ENCODE data around the gene TP53BP1. TPM values are rescaled to one million over a fixed set of nuclear protein-coding genes. Genes with fewer than 3 reads are reported as not detected.

Gene TP53BP1, protein sequence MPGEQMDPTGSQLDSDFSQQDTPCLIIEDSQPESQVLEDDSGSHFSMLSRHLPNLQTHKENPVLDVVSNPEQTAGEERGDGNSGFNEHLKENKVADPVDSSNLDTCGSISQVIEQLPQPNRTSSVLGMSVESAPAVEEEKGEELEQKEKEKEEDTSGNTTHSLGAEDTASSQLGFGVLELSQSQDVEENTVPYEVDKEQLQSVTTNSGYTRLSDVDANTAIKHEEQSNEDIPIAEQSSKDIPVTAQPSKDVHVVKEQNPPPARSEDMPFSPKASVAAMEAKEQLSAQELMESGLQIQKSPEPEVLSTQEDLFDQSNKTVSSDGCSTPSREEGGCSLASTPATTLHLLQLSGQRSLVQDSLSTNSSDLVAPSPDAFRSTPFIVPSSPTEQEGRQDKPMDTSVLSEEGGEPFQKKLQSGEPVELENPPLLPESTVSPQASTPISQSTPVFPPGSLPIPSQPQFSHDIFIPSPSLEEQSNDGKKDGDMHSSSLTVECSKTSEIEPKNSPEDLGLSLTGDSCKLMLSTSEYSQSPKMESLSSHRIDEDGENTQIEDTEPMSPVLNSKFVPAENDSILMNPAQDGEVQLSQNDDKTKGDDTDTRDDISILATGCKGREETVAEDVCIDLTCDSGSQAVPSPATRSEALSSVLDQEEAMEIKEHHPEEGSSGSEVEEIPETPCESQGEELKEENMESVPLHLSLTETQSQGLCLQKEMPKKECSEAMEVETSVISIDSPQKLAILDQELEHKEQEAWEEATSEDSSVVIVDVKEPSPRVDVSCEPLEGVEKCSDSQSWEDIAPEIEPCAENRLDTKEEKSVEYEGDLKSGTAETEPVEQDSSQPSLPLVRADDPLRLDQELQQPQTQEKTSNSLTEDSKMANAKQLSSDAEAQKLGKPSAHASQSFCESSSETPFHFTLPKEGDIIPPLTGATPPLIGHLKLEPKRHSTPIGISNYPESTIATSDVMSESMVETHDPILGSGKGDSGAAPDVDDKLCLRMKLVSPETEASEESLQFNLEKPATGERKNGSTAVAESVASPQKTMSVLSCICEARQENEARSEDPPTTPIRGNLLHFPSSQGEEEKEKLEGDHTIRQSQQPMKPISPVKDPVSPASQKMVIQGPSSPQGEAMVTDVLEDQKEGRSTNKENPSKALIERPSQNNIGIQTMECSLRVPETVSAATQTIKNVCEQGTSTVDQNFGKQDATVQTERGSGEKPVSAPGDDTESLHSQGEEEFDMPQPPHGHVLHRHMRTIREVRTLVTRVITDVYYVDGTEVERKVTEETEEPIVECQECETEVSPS (N-terminal part only)
- 68.0 and 71.2 TPM in 2 replicates for total RNA-seq

DNA sequence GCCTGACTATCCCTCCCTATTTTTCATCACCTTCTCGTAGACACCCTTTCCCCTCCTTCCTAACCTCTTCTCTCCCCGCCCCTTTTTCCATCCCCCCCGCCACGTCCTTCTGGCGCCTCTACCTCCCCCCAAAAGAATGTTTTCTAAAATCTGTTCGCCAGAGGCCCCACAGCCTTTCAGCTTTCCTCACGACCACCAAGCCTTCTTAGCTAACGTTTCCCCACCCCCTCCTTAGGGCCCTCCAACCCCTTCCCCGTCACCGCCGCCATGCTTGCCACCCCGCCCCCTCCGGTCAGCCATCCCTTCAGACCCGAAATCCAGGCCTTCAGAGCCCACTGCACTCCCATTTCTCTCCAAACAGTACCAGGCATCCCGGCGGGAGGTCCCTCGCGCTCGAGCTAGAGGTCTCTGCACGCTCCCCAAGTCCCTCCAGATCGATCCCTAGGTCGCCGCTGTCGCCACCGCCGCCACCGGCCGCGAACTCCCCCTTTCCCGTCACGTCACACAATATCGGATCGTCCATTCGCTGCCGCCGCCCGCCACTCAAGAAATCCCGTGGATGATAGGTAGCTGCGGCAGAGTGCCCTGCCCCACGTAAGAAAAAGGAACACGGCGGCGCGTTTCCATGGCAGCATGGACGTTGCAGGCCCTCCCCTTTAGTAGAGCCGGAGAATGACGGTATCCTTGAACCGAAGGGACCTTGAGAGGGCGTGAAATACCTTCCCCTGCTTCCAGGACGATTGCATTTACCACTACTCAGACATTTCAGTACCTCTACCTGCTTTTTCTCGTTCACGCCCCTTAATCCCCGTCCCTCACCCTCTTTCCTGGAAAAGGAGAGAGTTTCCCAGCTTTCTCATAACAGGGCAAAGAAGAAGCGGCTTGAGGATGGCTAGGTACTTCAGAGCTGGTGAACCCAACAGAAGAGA, at the start of gene TP53BP1:
Gene TP53BP1, minus strand, starts transcription at position 484 of the 929 bp plus-strand sequence. Its CDS starts 113 bp downstream, at position 371.

DNA sequence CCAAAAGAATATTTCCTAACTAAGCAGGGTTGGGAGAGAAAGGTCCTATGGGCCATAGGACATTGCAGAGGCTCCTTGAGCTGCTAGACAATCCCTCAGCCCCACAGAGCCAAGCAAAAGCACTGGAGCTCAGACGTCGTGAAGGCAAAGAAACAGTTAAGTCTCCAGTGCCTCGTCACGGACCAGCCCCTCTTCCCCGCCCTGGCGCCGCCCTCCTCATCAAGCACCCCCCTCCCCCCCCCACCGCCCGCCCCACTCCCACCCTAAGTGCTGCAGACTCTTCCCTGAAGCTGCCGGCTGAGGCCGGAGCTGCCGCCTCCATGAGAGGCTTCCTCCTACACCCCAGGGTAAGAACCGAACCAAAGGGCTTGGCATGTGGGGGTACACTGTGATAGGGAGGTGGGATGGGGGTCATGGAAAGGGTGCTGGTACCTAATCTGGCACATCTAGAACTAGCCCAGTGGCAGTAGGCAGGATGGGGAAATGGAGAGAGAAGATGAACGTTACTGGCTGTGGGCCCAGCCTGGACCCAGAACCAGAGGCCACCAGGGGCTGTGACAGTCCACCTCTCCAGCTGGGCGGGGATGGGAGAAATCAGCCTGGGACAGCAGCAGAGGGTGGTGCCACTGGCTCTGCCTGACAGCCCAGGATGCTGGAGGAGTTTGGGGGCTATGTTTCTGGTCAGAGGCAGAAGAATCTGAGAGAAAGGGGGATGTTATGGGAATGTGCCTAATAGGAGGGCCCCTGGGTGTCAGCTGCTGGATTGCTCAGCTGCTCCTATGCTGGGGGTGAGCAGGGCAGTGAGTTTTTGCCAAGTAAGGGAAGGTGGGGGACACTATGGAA, 24.6 kb upstream of the TP53BP1 start, which contains the start of gene MAP1A:
Gene MAP1A, plus strand, starts transcription at position 255 of the 843 bp plus-strand sequence. CDS start 3,866 bp downstream, outside the sequence.

DNA sequence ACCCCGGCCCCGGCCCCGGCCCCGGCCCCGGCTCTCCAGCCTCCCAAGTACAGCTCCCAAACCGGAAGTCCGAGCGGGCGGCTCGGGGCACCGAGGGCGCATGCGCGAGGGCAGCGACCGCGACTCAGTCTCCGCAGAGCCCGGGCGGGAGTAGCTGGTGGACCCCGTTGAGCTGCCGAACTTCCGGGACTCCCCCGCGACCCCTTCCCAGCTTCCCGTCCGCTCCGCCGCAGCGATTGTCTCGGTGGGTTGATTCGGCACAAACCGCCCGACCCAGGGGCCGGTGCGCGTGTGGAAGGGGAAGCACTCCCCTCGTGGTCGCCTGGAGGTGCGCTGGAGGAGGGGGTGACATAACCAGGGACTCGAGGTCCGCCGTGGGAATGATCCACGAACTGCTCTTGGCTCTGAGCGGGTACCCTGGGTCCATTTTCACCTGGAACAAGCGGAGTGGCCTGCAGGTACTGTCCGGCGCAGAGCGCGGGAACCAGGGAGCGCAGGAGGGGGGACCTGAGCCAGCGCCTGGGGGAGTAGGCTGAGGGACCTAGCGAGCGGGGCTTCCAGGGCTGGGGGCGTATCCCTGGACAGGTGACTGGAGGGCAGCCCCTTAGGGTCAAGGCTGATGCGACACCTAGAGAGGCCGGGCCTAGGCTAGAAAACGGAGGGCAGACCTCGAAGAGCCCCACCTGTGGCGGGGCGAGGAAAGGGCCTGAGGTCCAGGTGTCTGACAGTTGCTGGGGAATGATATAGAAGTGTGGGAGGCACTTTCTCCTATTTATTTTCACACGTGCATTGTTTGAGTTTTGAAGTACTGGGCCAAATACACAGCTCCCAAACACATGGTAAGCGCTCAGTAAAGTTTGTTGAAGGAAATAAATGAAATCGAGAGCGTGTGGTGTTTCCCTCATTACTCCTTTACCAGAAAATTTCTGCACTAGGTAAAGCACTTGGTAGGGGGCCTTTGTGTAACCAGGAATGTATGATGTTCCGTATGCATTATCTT, 121.7 kb downstream of the TP53BP1 start, which contains the start of the genes TUBGCP4 and ZSCAN29:
Gene TUBGCP4, plus strand, starts transcription at position 127 of the 1,000 bp plus-strand sequence. Its CDS starts 254 bp downstream, at position 381.
Gene ZSCAN29, minus strand, starts transcription at position 69 of the 1,000 bp plus-strand sequence. CDS start 1,130 bp downstream, outside the sequence.

Other genes starting within 250 kb of the TP53BP1 start
- gene TGM5, start 226.2 kb downstream of the TP53BP1 start, total RNA-seq, result not detected in 2 replicates
- not detected in 2 replicates for gene TGM7, start 190.9 kb downstream of the TP53BP1 start, total RNA-seq
- 8.5 and 9.1 TPM in 2 replicates for gene LCMT2, start 162.6 kb downstream of the TP53BP1 start, total RNA-seq
- 16.1 and 17.3 TPM in 2 replicates for gene ZSCAN29, start 122.1 kb downstream of the TP53BP1 start, total RNA-seq
- gene TUBGCP4, start 122.1 kb downstream of the TP53BP1 start, total RNA-seq, result 9.5 and 10.0 TPM in 2 replicates
- gene MAP1A, start 24.5 kb upstream of the TP53BP1 start, total RNA-seq, result 35.8 and 49.3 TPM in 2 replicates
- 18.8 and 27.0 TPM in 2 replicates for gene PPIP5K1, start 97.1 kb upstream of the TP53BP1 start, total RNA-seq
- gene CKMT1B, start 100.9 kb upstream of the TP53BP1 start, total RNA-seq, result not detected in 2 replicates
- under 0.01 TPM in 1 of 2 replicates, not detected in the other for gene STRC, start 125.6 kb upstream of the TP53BP1 start, total RNA-seq
- gene CATSPER2, start 155.7 kb upstream of the TP53BP1 start, total RNA-seq, result 0.53 and 0.75 TPM in 2 replicates
- gene CKMT1A, start 200.7 kb upstream of the TP53BP1 start, total RNA-seq, result not detected in 2 replicates